Measurements from ENCODE around the gene ELL.
A peak's percentile ranks its signal among the peaks of the same experiment; 100 is the strongest.
"Not testable (repeated sequence)": the region's sequence is repeated elsewhere in the genome, so short reads cannot be mapped to it uniquely, and the experiment has no call there.

Gene ELL

DNA sequence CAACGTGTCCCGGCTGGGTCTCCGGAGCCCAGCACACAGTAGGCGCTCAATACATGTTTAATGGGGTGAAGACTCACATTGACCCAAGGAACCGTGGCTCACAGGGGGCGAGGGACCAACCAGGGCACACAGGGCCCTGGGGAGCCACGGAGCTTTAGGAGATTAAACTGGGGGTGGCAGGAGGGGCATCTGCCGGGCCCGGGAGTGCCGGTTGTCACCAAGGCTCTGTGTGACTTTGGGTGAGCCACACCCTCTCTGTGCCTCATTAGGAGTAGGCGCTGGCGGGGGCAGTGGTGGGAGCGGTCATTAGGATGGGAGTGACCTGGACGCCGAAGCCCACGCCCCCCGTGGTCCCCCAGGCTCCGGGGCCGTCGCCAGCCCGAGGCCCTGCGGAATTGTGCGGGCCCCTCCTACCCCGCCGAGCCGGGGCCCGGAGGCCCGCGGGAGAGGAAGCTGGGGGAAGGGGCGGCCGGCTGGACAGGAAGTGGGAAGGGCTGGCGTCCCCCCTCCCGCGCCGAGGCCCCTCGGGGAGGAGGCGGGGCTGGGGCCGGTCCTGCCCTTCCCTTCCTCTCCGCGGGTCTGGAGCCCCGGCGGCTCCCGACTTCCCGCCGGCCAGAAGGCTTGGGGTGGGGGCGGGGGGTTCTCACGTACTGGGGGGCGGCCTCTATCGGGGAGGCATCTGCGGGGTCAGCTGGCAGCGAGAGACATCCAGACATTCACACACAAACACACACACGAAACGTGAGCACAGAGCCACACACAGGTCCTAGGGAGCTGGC is 104.4 kb downstream of the ELL start:
- Histone ChIP-seq H3K36me3 (ENCODE audit: insufficient read depth, low read length) (no peaks in the 10 kb centered on the region), H3K9me3 (ENCODE audit: low read depth, low read length) (no peaks in the 10 kb centered on the region), H3K27ac (peak overlapping the region; percentile 99), H3K9ac (ENCODE audit: insufficient read length) (peak overlapping the region; percentile 76), H3K4me3 (peak overlapping the region; percentile 82)
- TF ChIP-seq FOXP2 (optimal IDR thresholded peaks at IDR 0.05; ENCODE audit: control extremely low read depth, extremely low read length, insufficient read depth): no peak
- no peak for TF ChIP-seq EZH2 (IDR thresholded peaks at IDR 0.05)
- no peak for TF ChIP-seq POLR2AphosphoS5 (IDR thresholded peaks at IDR 0.05; ENCODE audit: borderline replicate concordance, low read depth, low read length)
- DNase-seq (ENCODE audit: low read depth, low spot score): no peak

DNA sequence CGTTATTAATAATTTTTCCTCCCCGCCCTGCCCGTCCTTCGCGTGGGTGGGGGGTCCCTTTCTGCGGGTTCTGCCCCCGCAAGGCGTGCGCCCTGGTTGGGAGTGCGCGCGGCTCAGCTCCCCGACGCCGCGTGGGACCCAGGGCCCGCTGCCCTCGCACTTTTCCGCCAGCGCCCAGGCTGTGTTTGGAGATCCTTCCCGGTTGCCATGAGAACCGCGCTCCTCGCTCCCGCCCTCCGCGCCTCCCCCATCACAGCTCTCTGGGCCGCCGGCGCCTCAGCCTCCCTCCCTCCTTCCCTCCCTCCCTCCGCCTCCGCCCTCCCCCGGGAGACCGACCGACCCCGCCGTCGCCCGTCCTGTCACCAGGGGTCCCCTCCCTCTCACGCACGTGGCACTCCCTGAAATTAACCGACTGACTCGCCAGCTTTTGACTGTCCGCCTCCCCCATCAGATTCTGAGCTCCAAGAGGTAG is 105.1 kb downstream of the ELL start:
- H3K4me3 ChIP-seq: peak overlapping the region; percentile 82
- no peaks in the 10 kb centered on the region for H3K36me3 ChIP-seq (ENCODE audit: insufficient read depth, low read length)
- no peak for DNase-seq (ENCODE audit: low read depth, low spot score)
- H3K9me3 ChIP-seq (ENCODE audit: low read depth, low read length): no peaks in the 10 kb centered on the region
- H3K27ac ChIP-seq: peak overlapping the region; percentile 99
- peak overlapping the region; percentile 76 for H3K9ac ChIP-seq (ENCODE audit: insufficient read length)
- TF ChIP-seq EZH2 (IDR thresholded peaks at IDR 0.05) (no peak), POLR2AphosphoS5 (IDR thresholded peaks at IDR 0.05; ENCODE audit: borderline replicate concordance, low read depth, low read length) (peak; percentile 46; the same call in 1 of the 2 replicates), FOXP2 (optimal IDR thresholded peaks at IDR 0.05; ENCODE audit: control extremely low read depth, extremely low read length, insufficient read depth) (peak; percentile 52)

DNA sequence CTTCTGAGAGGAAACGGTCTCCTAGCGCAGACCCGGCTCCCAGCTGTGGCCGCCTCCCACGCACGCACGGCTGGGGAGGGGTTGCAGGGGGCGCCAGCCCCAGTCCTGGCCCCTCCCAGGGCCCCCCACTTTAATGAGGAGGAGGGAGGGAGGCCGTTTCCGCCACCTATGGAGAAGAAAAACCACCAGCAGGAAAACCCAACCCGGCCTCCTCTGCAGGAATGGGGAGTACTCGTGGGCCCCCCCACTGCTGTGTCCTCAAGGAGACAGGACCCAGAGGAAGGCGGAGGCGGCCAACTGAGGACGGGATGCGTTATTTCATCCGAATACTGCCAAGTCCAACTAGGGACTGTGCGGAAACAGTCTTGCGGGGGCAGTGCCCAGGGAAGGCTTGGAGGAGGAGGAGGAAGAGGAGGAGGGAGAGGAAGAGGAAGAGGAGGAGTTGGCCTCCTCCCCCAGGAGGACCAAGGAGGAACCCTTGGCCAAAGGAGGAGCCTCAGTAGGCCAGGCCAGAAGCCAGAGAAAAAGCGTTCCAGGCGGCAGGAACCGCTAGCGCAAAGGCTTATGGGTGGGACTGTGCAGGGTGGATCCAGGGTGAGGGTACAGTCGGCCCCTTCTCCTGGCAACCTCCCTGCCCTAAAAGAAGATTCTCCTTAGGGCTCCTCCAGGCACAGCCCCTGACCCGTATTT is 106.5 kb downstream of the ELL start:
- peak; percentile 64; the same call in 1 of the 2 replicates for TF ChIP-seq POLR2AphosphoS5 (IDR thresholded peaks at IDR 0.05; ENCODE audit: borderline replicate concordance, low read depth, low read length)
- no peak for TF ChIP-seq EZH2 (IDR thresholded peaks at IDR 0.05)
- TF ChIP-seq FOXP2 (optimal IDR thresholded peaks at IDR 0.05; ENCODE audit: control extremely low read depth, extremely low read length, insufficient read depth): peak; percentile 58
- DNase-seq (ENCODE audit: low read depth, low spot score): peak; percentile 78
- Histone ChIP-seq H3K4me3 (peak overlapping the region; percentile 59), H3K36me3 (ENCODE audit: insufficient read depth, low read length) (no peaks in the 10 kb centered on the region), H3K9ac (ENCODE audit: insufficient read length) (peak overlapping the region; percentile 62), H3K9me3 (ENCODE audit: low read depth, low read length) (no peaks in the 10 kb centered on the region), H3K27ac (peak overlapping the region; percentile 99)

DNA sequence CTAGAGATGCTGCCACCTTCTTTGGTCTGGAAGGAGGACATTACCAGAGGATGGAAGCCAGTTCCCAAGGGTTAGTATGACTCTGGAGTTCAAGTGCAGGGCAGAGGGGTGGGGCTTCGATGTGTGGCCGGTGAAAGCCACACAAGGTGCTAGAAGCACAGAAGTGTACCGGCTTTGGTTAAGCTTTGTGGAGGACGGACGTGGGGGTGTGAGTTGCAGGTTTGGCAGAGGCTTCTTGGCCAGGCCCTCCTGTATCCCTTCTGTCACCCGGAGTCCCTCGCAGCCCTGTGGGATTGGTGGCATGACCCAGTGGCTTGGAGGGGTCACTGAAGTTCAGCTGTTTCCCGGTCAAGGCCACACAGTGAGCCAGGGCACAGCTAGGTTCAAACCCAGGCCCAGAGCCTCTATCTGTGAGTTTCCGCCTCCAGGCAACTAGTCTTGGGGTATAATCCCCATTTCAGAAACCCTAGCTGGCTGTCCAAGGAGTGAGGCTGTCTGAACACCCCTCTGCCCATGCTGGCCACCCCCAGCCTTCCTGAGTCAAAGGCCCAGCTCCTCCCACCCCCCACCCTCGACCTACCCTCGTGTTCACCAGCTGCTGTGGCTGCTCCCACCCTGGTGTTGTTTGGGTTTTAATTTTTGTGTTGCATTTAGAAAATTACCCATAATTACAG is 107.2 kb downstream of the ELL start:
- TF ChIP-seq POLR2AphosphoS5 (IDR thresholded peaks at IDR 0.05; ENCODE audit: borderline replicate concordance, low read depth, low read length) (no peak), EZH2 (IDR thresholded peaks at IDR 0.05) (no peak), FOXP2 (optimal IDR thresholded peaks at IDR 0.05; ENCODE audit: control extremely low read depth, extremely low read length, insufficient read depth) (no peak)
- Histone ChIP-seq H3K4me3 (peak overlapping the region; percentile 59), H3K9me3 (ENCODE audit: low read depth, low read length) (no peaks in the 10 kb centered on the region), H3K9ac (ENCODE audit: insufficient read length) (peak overlapping the region; percentile 48), H3K27ac (peak overlapping the region; percentile 99), H3K36me3 (ENCODE audit: insufficient read depth, low read length) (no peaks in the 10 kb centered on the region)
- DNase-seq (ENCODE audit: low read depth, low spot score): no peak

DNA sequence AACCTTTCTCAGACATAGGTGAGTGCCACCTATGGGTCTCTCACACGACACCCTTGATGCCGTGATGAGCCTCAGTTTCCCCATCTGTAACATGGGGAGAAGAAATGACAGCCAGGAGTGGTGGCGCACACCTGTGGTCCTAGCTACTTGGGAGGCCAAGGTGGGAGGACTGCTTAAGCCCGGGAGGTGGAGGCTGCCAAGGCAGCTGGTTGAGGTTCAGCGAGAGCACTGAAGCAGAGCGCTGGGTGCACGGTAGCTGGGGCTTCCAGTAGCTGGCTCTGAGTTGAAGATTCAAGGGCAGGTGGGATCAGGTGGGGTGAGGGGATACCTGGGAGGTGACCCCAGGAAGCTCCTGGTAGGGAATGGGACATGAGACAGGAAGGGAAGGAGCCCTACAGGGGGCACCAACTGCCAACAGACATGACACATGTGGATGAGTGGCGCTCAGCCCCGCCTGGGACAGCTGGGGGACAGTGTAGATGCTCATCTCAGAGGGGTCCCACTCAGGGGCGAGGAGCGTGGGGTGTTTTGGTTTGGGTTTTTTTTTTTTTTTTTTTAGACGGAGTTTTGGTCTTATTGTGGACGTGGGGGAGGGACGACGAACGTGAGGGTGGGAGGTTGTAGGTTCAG is 109.1 kb downstream of the ELL start:
- no peak for TF ChIP-seq POLR2AphosphoS5 (IDR thresholded peaks at IDR 0.05; ENCODE audit: borderline replicate concordance, low read depth, low read length)
- TF ChIP-seq EZH2 (IDR thresholded peaks at IDR 0.05): no peak
- no peak for TF ChIP-seq FOXP2 (optimal IDR thresholded peaks at IDR 0.05; ENCODE audit: control extremely low read depth, extremely low read length, insufficient read depth)

DNA sequence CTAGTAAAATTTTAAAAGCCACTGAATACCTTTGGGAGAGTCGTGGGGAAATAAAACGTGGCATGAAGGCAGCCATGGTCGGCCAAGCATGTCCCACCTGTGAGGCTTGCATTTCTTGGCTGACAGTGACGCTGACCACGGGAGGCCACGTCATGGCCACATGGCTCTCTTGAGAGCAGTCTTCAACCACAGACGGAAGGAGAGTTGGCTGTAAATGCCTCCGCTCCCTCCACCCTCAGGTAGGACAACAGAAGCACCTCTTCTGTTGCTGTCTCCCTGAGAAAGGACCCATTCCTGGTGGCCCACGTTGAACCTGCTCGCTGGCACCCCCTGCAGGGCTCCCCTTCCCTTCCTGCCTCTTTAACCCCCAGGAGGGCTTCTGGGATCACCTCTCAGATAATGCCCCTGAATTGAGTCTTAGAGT is 113.8 kb downstream of the ELL start:
- TF ChIP-seq FOXP2 (optimal IDR thresholded peaks at IDR 0.05; ENCODE audit: control extremely low read depth, extremely low read length, insufficient read depth) (no peak), EZH2 (IDR thresholded peaks at IDR 0.05) (no peak), POLR2AphosphoS5 (IDR thresholded peaks at IDR 0.05; ENCODE audit: borderline replicate concordance, low read depth, low read length) (no peak)
- Histone ChIP-seq H3K27ac (no peak overlapping the region), H3K4me3 (no peak overlapping the region), H3K36me3 (ENCODE audit: insufficient read depth, low read length) (no peaks in the 10 kb centered on the region), H3K9me3 (ENCODE audit: low read depth, low read length) (no peaks in the 10 kb centered on the region), H3K9ac (ENCODE audit: insufficient read length) (no peak overlapping the region)
- DNase-seq (ENCODE audit: low read depth, low spot score): no peak

More for the DNA sequence above, 109.1 kb downstream of the ELL start:
- Histone ChIP-seq H3K9me3 (ENCODE audit: low read depth, low read length) (no peaks in the 10 kb centered on the region), H3K27ac (no peak overlapping the region), H3K4me3 (no peak overlapping the region), H3K9ac (ENCODE audit: insufficient read length) (no peak overlapping the region), H3K36me3 (ENCODE audit: insufficient read depth, low read length) (no peaks in the 10 kb centered on the region)
- DNase-seq (ENCODE audit: low read depth, low spot score): no peak

DNA sequence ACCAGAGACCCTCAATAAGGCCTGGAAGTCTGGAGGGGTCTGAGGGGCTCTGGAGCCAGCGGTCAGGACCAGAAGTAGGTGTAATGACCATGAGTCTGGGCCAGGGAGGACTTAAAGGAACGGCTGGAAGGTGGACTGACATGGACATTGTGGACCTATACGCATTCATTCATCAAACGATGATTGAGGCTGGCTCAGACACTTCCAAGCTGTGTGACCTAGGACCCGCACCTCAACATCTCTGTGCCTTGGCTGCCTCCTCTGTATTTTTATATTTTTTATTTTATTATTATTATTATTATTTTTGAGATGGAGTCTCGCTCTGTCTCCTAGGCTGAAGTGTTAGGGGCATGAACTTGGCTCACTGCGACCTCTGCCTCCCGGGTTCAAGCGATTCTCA is 115.1 kb downstream of the ELL start:
- H3K9ac ChIP-seq (ENCODE audit: insufficient read length): no peak overlapping the region
- no peak for DNase-seq (ENCODE audit: low read depth, low spot score)
- no peak overlapping the region for H3K27ac ChIP-seq
- H3K36me3 ChIP-seq (ENCODE audit: insufficient read depth, low read length): no peaks in the 10 kb centered on the region
- H3K4me3 ChIP-seq: no peak overlapping the region
- no peak for TF ChIP-seq POLR2AphosphoS5 (IDR thresholded peaks at IDR 0.05; ENCODE audit: borderline replicate concordance, low read depth, low read length)
- no peak for TF ChIP-seq FOXP2 (optimal IDR thresholded peaks at IDR 0.05; ENCODE audit: control extremely low read depth, extremely low read length, insufficient read depth)
- no peak for TF ChIP-seq EZH2 (IDR thresholded peaks at IDR 0.05)
- H3K9me3 ChIP-seq (ENCODE audit: low read depth, low read length): no peaks in the 10 kb centered on the region

DNA sequence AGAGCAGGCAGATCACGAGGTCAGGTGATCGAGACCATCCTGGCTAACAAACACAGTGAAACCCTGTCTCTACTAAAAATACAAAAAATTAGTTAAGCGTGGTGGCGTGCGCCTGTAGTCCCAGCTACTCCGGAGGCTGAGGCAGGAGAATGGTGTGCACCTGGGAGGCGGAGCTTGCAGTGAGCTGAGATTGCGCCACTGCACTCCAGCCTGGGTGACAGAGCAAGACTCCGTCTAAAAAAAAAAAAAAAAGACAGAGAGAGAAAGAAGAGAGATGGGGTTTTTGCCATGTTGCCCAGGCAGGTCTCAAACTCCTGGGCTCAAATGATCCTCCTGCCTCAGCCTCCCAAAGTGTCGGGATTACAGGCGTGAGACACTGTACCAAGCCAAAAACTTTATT is 116.1 kb downstream of the ELL start:
- H3K9ac ChIP-seq (ENCODE audit: insufficient read length): not testable (repeated sequence)

DNA sequence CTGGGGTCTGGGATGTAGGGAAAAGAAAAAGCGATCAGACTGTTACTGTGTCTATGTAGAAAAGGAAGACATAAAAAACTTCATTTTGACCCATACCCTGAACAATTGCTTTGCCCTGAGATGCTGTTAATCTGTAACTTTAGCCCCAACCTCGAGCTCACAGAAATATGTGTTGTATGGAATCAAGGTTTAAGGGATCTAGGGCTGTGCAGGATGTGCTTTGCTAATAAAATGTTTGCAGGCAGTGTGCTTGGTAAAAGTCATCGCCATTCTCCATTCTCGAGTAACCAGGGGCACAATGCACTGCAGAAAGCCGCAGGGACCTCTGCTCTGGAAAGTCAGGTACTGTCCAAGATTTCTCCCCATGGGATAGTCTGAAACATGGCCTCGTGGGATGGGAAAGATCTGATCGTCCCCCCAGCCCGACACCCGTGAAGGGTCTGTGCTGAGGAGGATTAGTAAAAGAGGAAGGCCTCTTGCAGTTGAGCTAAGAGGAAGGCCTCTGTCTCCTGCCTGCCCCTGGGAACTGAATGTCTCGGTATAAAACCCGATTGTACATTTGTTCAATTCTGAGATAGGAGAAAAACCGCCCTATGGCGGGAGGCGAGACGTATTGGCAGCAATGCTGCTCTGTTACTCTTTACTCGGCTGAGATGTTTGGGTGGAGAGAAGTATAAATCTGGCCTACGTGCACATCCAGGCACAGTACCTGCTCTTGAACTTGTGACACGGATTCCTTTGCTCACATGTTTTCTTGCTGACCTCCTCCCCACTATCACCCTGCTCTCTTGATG is 119.2 kb downstream of the ELL start:
- not testable (repeated sequence) for H3K36me3 ChIP-seq (ENCODE audit: insufficient read depth, low read length); DNase-seq (ENCODE audit: low read depth, low spot score); H3K9me3 ChIP-seq (ENCODE audit: low read depth, low read length); H3K27ac ChIP-seq; H3K9ac ChIP-seq (ENCODE audit: insufficient read length); H3K4me3 ChIP-seq

More for the DNA sequence above, 116.1 kb downstream of the ELL start:
- H3K27ac ChIP-seq; H3K4me3 ChIP-seq; H3K9me3 ChIP-seq (ENCODE audit: low read depth, low read length); H3K36me3 ChIP-seq (ENCODE audit: insufficient read depth, low read length); DNase-seq (ENCODE audit: low read depth, low spot score): not testable (repeated sequence)

All from SK-N-MC (cell line).